ENCODE results near the gene TEKT2. TPM values are rescaled to one million over a fixed set of nuclear protein-coding genes. Genes with fewer than 3 reads are reported as not detected.
A peak's percentile ranks its signal among the peaks of the same experiment; 100 is the strongest.

Gene TEKT2
- total RNA-seq, 4 donors from 2014 or later, result 0.38 TPM; not detected in 3

- WGBS, result 93% methylated on average over 21 of the region's 33 CpGs
- H3K27ac ChIP-seq, result no peak overlapping the region
Observed at GRCh38 chr1:36097693-36098585, 14.0 kb downstream of the TEKT2 start.

GRCh38 chr1:36098650-36099365 lies 14.9 kb downstream of the TEKT2 start:
- H3K4me3 ChIP-seq, result no peak overlapping the region
- TF ChIP-seq POLR2A (IDR thresholded peaks at IDR 0.05) (no peak), CTCF (IDR thresholded peaks at IDR 0.05) (no peak), POLR2AphosphoS5 (IDR thresholded peaks at IDR 0.05) (no peak), EP300 (IDR thresholded peaks at IDR 0.05) (no peak)
- DNase-seq (ENCODE audit: low spot score in 2 of 2), result no peak
- peaks cover 8% of the 10 kb centered on the region for H3K36me3 ChIP-seq
- peaks cover 18% of the 10 kb centered on the region for H3K4me1 ChIP-seq
- H3K27me3 ChIP-seq, result no peaks in the 10 kb centered on the region
- 80% methylated on average over 2 of the region's 13 CpGs for WGBS
- H3K9me3 ChIP-seq, result no peaks in the 10 kb centered on the region
- no peak overlapping the region for H3K27ac ChIP-seq

More at GRCh38 chr1:36097693-36098585, 14.0 kb downstream of the TEKT2 start:
- Histone ChIP-seq H3K4me3 (no peak overlapping the region), H3K27me3 (no peaks in the 10 kb centered on the region), H3K4me1 (peaks cover 26% of the 10 kb centered on the region), H3K36me3 (peaks cover 17% of the 10 kb centered on the region), H3K9me3 (no peaks in the 10 kb centered on the region)
- no peak for TF ChIP-seq EP300 (IDR thresholded peaks at IDR 0.05)
- no peak for TF ChIP-seq POLR2A (IDR thresholded peaks at IDR 0.05)
- TF ChIP-seq POLR2AphosphoS5 (IDR thresholded peaks at IDR 0.05), result no peak
- TF ChIP-seq CTCF (IDR thresholded peaks at IDR 0.05), result no peak
- DNase-seq (ENCODE audit: low spot score in 2 of 2), result peak in 1 of 2 donors; percentile 65

DNA sequence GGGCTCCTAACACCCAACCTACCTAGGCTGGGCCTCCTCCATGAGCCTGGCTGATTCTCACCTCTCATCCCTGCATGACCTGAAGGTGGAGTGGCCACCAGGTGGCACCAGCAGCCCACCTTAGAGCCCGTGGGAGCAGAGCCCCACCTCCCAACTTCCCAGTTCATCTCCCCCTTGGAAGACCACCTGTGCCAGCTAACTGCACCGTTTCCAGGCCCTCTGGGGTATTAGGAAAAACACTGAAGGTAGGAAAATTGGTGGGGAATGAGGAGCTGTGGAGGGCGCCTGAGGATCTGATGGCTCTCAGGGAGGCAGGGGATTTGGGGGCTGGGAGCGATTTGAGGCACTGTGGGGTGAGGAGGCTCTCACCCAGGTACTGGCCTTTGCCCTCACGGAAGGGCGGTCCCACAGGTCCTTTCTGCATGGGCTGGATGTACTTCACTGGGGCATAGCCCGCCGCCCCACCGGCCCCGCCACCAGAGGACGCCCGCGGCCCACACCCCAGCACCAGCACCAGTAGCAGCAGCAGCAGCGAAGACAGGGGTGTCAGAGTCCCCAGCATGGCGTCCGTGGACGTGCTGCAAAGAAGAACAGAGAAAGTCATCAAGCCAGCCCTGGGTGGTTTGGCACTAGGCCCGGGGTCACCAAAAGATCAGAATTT lies 15.9 kb downstream of the TEKT2 start:
- WGBS, result 25% methylated on average over 15 of the region's 18 CpGs
- Histone ChIP-seq H3K36me3 (peaks cover 4% of the 10 kb centered on the region), H3K4me3 (no peak overlapping the region), H3K9me3 (no peaks in the 10 kb centered on the region), H3K4me1 (peaks cover 9% of the 10 kb centered on the region), H3K27ac (no peak overlapping the region), H3K27me3 (no peaks in the 10 kb centered on the region)
- TF ChIP-seq POLR2A (IDR thresholded peaks at IDR 0.05) (no peak), CTCF (IDR thresholded peaks at IDR 0.05) (peak; percentile 73 to 75)
- DNase-seq (ENCODE audit: low spot score in 2 of 2), result peak; percentile 71 to 85

GRCh38 chr1:36100376-36100775 lies 16.5 kb downstream of the TEKT2 start:
- no peaks in the 10 kb centered on the region for H3K27me3 ChIP-seq
- H3K36me3 ChIP-seq, result peaks cover 4% of the 10 kb centered on the region
- H3K9me3 ChIP-seq, result no peaks in the 10 kb centered on the region
- 61% methylated on average over 6 of the region's 6 CpGs for WGBS
- H3K4me3 ChIP-seq, result no peak overlapping the region
- H3K4me1 ChIP-seq, result peaks cover 8% of the 10 kb centered on the region
- H3K27ac ChIP-seq, result no peak overlapping the region
- TF ChIP-seq POLR2AphosphoS5 (IDR thresholded peaks at IDR 0.05), result no peak
- TF ChIP-seq POLR2A (IDR thresholded peaks at IDR 0.05), result no peak
- TF ChIP-seq CTCF (IDR thresholded peaks at IDR 0.05), result no peak
- no peak for TF ChIP-seq EP300 (IDR thresholded peaks at IDR 0.05)
- no peak for DNase-seq (ENCODE audit: low spot score in 2 of 2)
